Esophagus muscularis mucosa (tissue), 4 donors: ENCODE results near the gene OBSCN. TPM values are rescaled to one million over a fixed set of nuclear protein-coding genes. Genes with fewer than 3 reads are reported as not detected.

Experiments used
- DNase-seq: peaks from one replicate; pipeline ENCODE4 v3.0.0-alpha.2; 2017; ENCODE audit errors: extremely low spot score
- H3K27ac ChIP-seq, 4 donors: fragments of 200-600 bp; sonication (generic); replicated peaks in 1 of 4; 1 replicate in 3 of 4; 2 replicates in 1 of 4; pipeline ENCODE4 v1.5.1; 2016 to 2019; ENCODE audit warnings: mild to moderate bottlenecking in 1 of 4
- H3K27me3 ChIP-seq, 4 donors: fragments of 200-600 bp; sonication (generic); one replicate each; pipeline versions ENCODE4 v1.5.1 to v1.6.0; 2016 to 2019
- H3K36me3 ChIP-seq, 4 donors: fragments of 200-600 bp; sonication (generic); one replicate each; pipeline ENCODE4 v1.5.1; 2016 to 2019
- H3K4me1 ChIP-seq, 4 donors: fragments of 200-600 bp; sonication (generic); one replicate each; pipeline ENCODE4 v1.5.1; 2016 to 2019
- H3K4me3 ChIP-seq, 4 donors: fragments of 200-600 bp; sonication (generic); 1 replicate in 2 of 4; 2 replicates in 2 of 4; pipeline ENCODE4 v1.5.1; 2016 to 2019; ENCODE audit warnings: mild to moderate bottlenecking in 4 of 4, moderate library complexity in 1 of 4
- H3K9me3 ChIP-seq, 4 donors: fragments of 200-600 bp; sonication (generic); 1 replicate in 3 of 4; 2 replicates in 1 of 4; pipeline ENCODE4 v1.5.1; 2016 to 2019
- EP300 ChIP-seq: sonication (generic); formaldehyde crosslinking; IDR thresholded peaks from one replicate; pipeline ENCODE4 v1.6.1; 2017; ENCODE audit warnings: antibody characterized with exemption
- POLR2A ChIP-seq: fragments of 450-650 bp; IDR thresholded peaks from one replicate; pipeline ENCODE4 v1.6.1; 2017; ENCODE audit warnings: antibody characterized with exemption, moderate library complexity, mild to moderate bottlenecking, low read depth
- POLR2AphosphoS5 ChIP-seq, 2 donors: sonication (generic); formaldehyde crosslinking; IDR thresholded peaks; one replicate each; pipeline ENCODE4 v1.6.1; 2017; ENCODE audit warnings: antibody characterized with exemption in 2 of 2
- WGBS: methylation state at CpG from one replicate; pipeline ENCODE4 v1.1.5; 2018; 5-methylcytosine and 5-hydroxymethylcytosine counted together
- intact Hi-C: fragments of 100-400 bp; cut with DNase I; formaldehyde crosslinking; loops from one replicate; pipeline ENCODE4 v1.15.1; 2023
- total RNA-seq, 4 donors: library from RNA; depleted of rRNA; stranded (reverse); fragments of >200 nt; gene quantifications; one replicate each; pipeline versions ENCODE4 v1.1.0 to v1.2.1, GENCODE V29; 2016
- TF ChIP-seq, protein P1 (sequence below), 3 experiments: fragments of 200-600 bp in 2 of 3; fragments of 450-650 bp in 1 of 3; sonication (generic) in 2 of 3; IDR thresholded peaks; one replicate each; pipeline ENCODE4 v1.5.1; 2017 to 2019; ENCODE audit warnings: antibody characterized with exemption in 3 of 3, mild to moderate bottlenecking in 2 of 3, moderate library complexity in 1 of 3

OBSCN gene
- total RNA-seq, 4 donors from 2014 or later, result 12.6 to 31.4 (median 17.8) TPM

DNA sequence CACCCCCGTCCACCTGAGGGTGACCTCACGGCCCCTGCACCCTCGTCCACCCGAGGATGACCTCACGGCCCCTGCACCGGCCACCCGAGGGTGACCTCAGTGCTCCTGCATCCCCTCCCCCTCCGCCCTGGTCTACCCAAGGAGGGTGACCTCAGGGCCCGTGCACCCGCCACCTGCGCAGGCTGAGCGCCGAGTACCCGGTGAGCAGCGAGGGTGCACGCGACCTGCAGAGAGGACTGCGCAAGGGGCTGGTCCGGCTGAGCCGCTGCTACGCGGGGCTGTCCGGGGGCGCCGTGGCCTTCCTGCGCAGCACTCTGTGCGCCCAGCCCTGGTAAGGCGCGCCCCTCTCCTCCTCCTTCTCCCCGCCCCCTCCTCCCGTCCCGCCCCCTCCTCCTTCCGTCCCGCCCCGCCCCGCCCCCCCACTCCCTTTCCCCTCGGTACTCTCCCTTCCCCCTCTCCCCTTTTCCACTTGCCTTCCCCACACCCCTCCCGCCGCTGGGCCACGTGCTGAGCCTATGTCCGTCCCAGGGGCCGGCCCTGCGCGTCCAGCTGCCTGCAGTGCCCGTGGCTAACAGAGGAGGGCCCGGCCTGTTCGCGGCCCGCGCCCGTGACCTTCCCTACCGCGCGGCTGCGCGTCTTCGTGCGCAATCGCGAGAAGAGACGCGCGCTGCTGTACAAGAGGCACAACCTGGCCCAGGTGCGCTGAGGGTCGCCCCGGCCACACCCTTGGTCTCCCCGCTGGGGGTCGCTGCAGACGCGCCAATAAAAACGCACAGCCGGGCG, 170.4 kb downstream of the OBSCN start:
- TF ChIP-seq EP300 (no peak), POLR2A (no peak), POLR2AphosphoS5 (IDR thresholded peaks at IDR 0.05) (peak; percentile 30 to 38)
- TF ChIP-seq, protein P1, sequence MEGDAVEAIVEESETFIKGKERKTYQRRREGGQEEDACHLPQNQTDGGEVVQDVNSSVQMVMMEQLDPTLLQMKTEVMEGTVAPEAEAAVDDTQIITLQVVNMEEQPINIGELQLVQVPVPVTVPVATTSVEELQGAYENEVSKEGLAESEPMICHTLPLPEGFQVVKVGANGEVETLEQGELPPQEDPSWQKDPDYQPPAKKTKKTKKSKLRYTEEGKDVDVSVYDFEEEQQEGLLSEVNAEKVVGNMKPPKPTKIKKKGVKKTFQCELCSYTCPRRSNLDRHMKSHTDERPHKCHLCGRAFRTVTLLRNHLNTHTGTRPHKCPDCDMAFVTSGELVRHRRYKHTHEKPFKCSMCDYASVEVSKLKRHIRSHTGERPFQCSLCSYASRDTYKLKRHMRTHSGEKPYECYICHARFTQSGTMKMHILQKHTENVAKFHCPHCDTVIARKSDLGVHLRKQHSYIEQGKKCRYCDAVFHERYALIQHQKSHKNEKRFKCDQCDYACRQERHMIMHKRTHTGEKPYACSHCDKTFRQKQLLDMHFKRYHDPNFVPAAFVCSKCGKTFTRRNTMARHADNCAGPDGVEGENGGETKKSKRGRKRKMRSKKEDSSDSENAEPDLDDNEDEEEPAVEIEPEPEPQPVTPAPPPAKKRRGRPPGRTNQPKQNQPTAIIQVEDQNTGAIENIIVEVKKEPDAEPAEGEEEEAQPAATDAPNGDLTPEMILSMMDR (IDR thresholded peaks at IDR 0.05), result peak; percentile 41 to 54 (median 43)
- Histone ChIP-seq H3K27me3 (no peaks in the 10 kb centered on the region), H3K4me3 (peak overlapping the region; percentile 56 to 62 (median 60)), H3K4me1 (peaks cover 31 to 42% (median 38%) of the 10 kb centered on the region in 4 donors), H3K36me3 (peaks cover 0 to 10% (median 0%) of the 10 kb centered on the region in 4 donors), H3K27ac (peak overlapping the region; percentile 28 to 80 (median 58)), H3K9me3 (no peaks in the 10 kb centered on the region)
- DNase-seq, result no peak
- 12% methylated on average over 27 of the region's 73 CpGs for WGBS
- intact Hi-C loops, result no loop called here

DNA sequence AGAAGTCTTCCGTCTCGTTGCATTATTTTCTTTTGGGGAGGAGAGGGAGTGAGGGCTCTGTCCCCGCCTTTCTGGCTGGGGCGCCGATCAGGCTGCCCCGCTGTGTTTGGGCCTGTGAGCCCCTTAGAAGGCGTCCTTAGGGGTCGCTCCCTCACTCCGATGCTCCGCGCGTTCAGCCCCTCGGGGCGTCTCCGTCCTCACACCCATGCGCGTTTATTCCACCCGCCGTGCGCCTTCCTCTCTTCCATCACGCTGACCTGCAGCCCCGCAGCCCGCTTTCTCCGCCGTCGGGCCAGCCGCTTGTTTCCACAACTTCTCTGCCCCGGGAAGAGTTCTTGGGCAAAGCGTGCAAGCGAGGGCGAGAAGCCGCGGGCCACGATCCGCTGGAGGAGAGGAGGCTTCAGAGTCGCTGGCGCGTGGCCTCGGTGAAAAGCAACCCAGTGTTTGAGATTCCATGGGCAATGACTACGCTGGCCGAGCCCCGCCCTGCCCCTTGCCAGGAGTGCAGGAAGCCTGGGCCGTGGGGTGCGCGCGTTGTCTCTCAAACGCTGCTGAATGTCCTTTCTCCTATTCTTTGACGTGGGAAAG, 171.1 kb downstream of the OBSCN start:
- no peak for DNase-seq
- WGBS, result 4% methylated on average over 47 of the region's 48 CpGs
- Histone ChIP-seq H3K4me1 (peaks cover 25 to 40% (median 38%) of the 10 kb centered on the region in 4 donors), H3K36me3 (peaks cover 0 to 10% (median 0%) of the 10 kb centered on the region in 4 donors), H3K4me3 (peak overlapping the region; percentile 56 to 62 (median 60)), H3K9me3 (no peaks in the 10 kb centered on the region), H3K27me3 (no peaks in the 10 kb centered on the region), H3K27ac (peak overlapping the region; percentile 28 to 80 (median 58))
- intact Hi-C loops, result no loop called here
- TF ChIP-seq POLR2AphosphoS5 (IDR thresholded peaks at IDR 0.05) (peak in 1 of 2 donors; percentile 1), EP300 (no peak)

DNA sequence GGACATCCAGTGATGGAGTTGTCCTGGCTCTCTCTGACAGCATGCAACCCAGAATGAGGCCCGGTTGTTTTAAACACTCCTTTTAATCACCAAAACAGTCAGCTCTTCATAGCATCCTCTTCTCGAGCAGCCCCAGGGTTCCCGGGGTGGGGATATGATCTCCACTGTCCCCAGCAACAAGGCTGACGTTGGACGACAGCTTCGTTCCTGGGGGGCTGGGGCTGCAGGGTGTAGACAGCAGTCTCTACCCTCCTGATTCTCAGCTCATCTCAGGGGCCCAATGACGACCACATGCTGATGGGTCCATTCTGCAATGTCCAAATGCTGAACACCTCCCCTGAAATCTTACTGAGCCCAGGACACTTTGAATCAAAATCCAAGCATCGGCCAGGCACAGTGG, 171.8 kb downstream of the OBSCN start:
- Histone ChIP-seq H3K36me3 (peaks cover 0 to 10% (median 0%) of the 10 kb centered on the region in 4 donors), H3K27me3 (no peaks in the 10 kb centered on the region), H3K9me3 (no peaks in the 10 kb centered on the region), H3K4me1 (peaks cover 18 to 33% (median 32%) of the 10 kb centered on the region in 4 donors), H3K27ac (no peak overlapping the region), H3K4me3 (no peak overlapping the region)
- WGBS, result 85% methylated on average over 7 of the region's 8 CpGs
- no peak for TF ChIP-seq POLR2A
- TF ChIP-seq, protein P1 (IDR thresholded peaks at IDR 0.05), result no peak
- TF ChIP-seq POLR2AphosphoS5 (IDR thresholded peaks at IDR 0.05), result no peak
- TF ChIP-seq EP300, result no peak
- intact Hi-C loops, result no loop called here
- no peak for DNase-seq

DNA sequence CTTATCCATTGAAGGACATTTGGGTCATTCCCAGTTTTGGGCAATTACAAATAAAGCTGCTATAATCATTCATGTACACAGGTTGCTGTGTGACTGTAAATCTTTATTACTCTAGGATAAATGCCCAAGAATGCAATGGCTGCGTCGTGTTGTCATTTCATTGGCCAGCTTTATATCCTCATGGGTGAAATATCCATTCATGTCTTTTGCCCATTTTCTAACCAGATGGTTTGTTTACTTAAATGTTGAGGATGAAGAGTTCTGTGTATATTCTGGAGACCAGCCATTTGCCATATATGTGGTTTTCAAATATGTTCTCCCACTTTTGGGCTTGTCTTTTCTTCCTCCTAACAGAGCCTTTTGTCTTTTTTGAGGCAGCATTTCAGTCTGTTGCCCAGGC, 173.5 kb downstream of the OBSCN start:
- no peaks in the 10 kb centered on the region for H3K27me3 ChIP-seq
- H3K27ac ChIP-seq, result no peak overlapping the region
- intact Hi-C loops, result no loop called here
- H3K4me3 ChIP-seq, result no peak overlapping the region
- peaks cover 0 to 7% (median 0%) of the 10 kb centered on the region in 4 donors for H3K36me3 ChIP-seq
- 81% methylated on average over 2 of the region's 2 CpGs for WGBS
- no peak for DNase-seq
- H3K4me1 ChIP-seq, result peaks cover 11 to 22% (median 20%) of the 10 kb centered on the region in 4 donors
- no peak for TF ChIP-seq POLR2A
- TF ChIP-seq EP300, result no peak
- no peak for TF ChIP-seq POLR2AphosphoS5 (IDR thresholded peaks at IDR 0.05)
- TF ChIP-seq, protein P1 (IDR thresholded peaks at IDR 0.05), result no peak
- no peaks in the 10 kb centered on the region for H3K9me3 ChIP-seq

DNA sequence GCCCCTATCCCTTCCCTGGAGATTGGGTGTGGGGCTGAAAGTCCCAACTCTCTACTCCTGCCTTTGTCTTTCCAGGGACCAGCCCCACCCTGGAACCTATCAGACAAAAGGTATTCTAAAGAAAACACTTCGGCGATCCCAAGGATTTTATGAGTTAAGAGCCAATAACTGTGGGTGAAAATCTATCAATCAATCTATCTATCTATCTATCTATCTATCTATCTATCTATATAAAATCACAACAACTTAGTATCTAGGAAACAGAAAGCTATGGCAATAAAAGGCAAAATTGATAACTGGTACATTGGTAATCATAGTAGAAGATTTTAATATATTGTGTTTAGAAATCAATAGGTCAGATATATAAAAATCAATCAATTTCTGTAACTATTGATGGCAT, 175.9 kb downstream of the OBSCN start:
- H3K4me1 ChIP-seq, result peaks cover 8 to 24% (median 17%) of the 10 kb centered on the region in 4 donors
- no peak for DNase-seq
- H3K36me3 ChIP-seq, result no peaks in the 10 kb centered on the region
- no peaks in the 10 kb centered on the region for H3K27me3 ChIP-seq
- no peak overlapping the region for H3K4me3 ChIP-seq
- intact Hi-C loops, result no loop called here
- no peaks in the 10 kb centered on the region for H3K9me3 ChIP-seq
- TF ChIP-seq POLR2A (no peak), EP300 (no peak), POLR2AphosphoS5 (IDR thresholded peaks at IDR 0.05) (no peak)
- TF ChIP-seq, protein P1 (IDR thresholded peaks at IDR 0.05), result no peak
- WGBS, result 95% methylated on average over 2 of the region's 2 CpGs
- H3K27ac ChIP-seq, result no peak overlapping the region
